Testis (tissue), 3 donors: Measurements from ENCODE around the gene LRWD1. TPM values are rescaled to one million over a fixed set of nuclear protein-coding genes. Genes with fewer than 3 reads are reported as not detected.

ENCODE experiments used
- DNase-seq: peaks from one replicate; pipeline ENCODE4 v3.0.0-alpha.2; 2019
- H3K27ac ChIP-seq, 2 donors: fragments of 200-600 bp; sonication (generic); one replicate each; pipeline ENCODE4 v1.5.1; 2019
- H3K27me3 ChIP-seq: fragments of 200-600 bp; sonication (generic); one replicate; pipeline ENCODE4 v1.5.1; 2019
- H3K36me3 ChIP-seq: fragments of 200-600 bp; sonication (generic); one replicate; pipeline ENCODE4 v1.5.1; 2017; ENCODE audit warnings: low read depth; ENCODE audit errors: missing control alignments
- H3K4me1 ChIP-seq: fragments of 200-600 bp; sonication (generic); one replicate; pipeline ENCODE4 v1.5.1; 2019
- H3K4me3 ChIP-seq, 2 donors: fragments of 200-600 bp; sonication (generic); one replicate each; pipeline ENCODE4 v1.5.1; 2017 to 2019
- H3K9me3 ChIP-seq: fragments of 200-600 bp; sonication (generic); one replicate; pipeline ENCODE4 v1.5.1; 2017
- CTCF ChIP-seq, 3 experiments: fragments of 450-650 bp in 2 of 3; fragments of 200-600 bp in 1 of 3; sonication (generic) in 1 of 3; IDR thresholded peaks; one replicate each; pipeline ENCODE4 v1.5.1; 2016 to 2019; ENCODE audit warnings: antibody characterized with exemption in 3 of 3, mild to moderate bottlenecking in 2 of 3, moderate library complexity in 1 of 3
- POLR2A ChIP-seq: fragments of 450-650 bp; IDR thresholded peaks from one replicate; pipeline ENCODE4 v1.6.1; 2017; ENCODE audit warnings: antibody characterized with exemption, mild to moderate bottlenecking, moderate library complexity
- WGBS, 2 donors: methylation state at CpG; one replicate each; pipeline ENCODE4 v1.1.5; 2018; 5-methylcytosine and 5-hydroxymethylcytosine counted together
- intact Hi-C: fragments of 100-400 bp; cut with DNase I; formaldehyde crosslinking; loops from one replicate; pipeline ENCODE4 v1.15.1; 2023; ENCODE audit warnings: low total_unique reads
- polyA plus RNA-seq: library from polyadenylated mRNA; stranded (reverse); fragments of 350-450 nt; fragmentation: Illumina TruSeq; extraction: RNeasy Lipid Tissue Mini Kit (QIAGEN cat#74804); gene quantifications from one replicate; pipeline ENCODE4 v1.2.3, GENCODE V29; 2014; ENCODE audit warnings: low read depth, low replicate concordance; ENCODE audit not compliant: insufficient read depth
- total RNA-seq, 2 donors: library from RNA; depleted of rRNA; stranded (reverse); fragments of >200 nt; gene quantifications; one replicate each; pipeline ENCODE4 v1.2.3, GENCODE V29; 2016

The LRWD1 gene
- total and polyA plus RNA-seq, 3 donors from 2014 or later: 221 to 540 (median 350) TPM

DNA sequence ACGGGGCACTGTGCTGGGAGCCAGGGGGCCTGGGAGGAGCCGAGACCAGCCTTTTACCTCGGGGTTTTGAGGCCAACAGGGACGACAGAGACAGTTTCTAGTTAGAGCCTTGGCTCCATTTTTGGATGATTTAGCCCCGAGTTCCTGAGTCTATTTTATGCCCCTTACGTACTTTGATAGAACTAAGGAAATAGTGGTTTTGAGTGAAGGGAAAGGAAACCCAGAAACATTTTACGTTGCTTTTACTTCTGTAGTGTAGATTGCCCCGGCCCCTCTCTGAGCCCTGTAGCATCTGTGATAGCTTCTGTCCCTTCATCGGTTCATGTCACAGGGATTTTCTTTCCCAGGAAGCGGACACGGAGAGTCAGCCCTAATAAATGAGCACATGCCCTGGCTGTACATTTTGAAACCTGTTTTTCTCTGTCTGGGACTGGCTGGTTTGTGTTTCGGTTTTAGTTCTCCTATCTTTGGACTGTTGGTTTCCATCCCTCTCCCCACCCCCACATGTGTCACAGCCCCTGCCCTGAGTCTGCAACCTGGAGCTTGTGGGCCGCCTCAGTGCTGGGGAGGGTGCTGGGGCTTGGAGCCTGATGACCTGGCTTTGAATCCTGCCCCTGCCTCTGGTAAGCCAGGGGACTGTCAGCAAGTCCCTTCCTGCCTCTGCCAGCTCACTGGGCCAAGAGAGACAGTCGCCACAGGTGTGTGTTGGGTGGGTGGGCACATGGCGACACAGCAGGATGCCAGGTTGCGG, 38.3 kb upstream of the LRWD1 start:
- H3K9me3 ChIP-seq: no peaks in the 10 kb centered on the region
- DNase-seq: no peak
- intact Hi-C loops: no loop called here
- no peak for TF ChIP-seq POLR2A
- TF ChIP-seq CTCF (IDR thresholded peaks at IDR 0.05): no peak
- no peak overlapping the region for H3K4me3 ChIP-seq
- no peaks in the 10 kb centered on the region for H3K4me1 ChIP-seq
- H3K27ac ChIP-seq: no peak overlapping the region
- WGBS, 2 donors: 85 to 87% methylated on average over 16 of the region's 16 CpGs
- no peaks in the 10 kb centered on the region for H3K27me3 ChIP-seq
- no peaks in the 10 kb centered on the region for H3K36me3 ChIP-seq

DNA sequence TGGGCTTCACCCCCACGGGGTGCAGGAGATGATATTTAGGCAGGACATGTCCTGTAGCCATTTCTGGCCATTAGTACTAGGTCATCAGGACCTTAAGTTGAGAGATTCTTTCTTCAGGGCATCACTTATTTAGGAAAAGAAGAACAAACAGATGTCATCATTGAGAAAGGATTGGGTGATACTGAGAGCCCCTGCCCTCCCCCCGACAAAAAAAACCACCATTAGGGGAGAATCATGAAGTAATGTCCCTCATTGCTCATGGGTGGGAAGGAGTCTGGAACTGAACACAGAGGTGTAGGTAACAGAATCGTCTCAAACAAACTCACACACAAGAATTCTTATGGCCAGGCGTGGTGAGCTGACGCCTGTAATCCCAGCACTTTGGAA, 37.8 kb upstream of the LRWD1 start:
- Histone ChIP-seq H3K27me3 (no peaks in the 10 kb centered on the region), H3K9me3 (no peaks in the 10 kb centered on the region), H3K4me1 (no peaks in the 10 kb centered on the region), H3K27ac (no peak overlapping the region), H3K4me3 (no peak overlapping the region), H3K36me3 (no peaks in the 10 kb centered on the region)
- WGBS, 2 donors: 81 to 87% methylated on average over 5 of the region's 5 CpGs
- intact Hi-C loops: no loop called here
- TF ChIP-seq POLR2A (no peak), CTCF (IDR thresholded peaks at IDR 0.05) (no peak)
- no peak for DNase-seq

DNA sequence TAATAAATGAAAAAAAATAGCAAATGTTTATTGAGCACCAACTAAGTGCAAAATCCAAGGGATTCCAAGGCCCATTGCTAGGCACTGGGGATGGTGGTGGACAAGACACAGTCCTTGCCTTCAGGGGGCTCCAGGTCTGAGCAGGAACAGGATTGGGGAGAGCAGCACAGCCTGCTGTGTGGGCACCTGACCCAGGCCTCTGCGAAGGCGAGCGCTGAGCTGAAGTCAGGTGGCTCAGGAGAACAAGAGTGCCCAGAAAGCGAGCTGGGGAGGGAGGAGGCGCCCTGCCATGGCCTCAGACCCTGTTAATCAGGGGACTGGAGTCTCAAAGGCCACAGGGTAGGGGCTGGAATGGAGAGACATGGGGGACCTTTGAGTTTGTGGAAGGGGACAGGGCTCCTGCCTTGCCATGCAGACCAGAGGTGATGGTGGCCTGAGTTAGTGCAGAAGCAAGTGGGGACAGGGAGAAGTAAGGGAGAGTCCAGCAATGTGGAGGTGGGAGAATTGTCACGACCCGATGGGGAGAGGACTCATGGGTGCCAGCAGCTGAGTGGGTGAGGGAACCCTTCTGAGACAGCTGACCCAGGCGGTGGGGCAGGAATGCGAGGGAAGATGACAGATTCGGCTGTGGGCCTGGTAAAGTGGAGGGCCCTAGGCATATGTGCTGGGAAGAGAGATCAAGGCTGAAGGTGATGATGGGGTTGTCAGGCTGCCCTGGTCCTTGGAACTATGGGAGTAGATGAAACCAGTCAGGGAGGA, 35.5 kb upstream of the LRWD1 start:
- 89 to 97% methylated on average over 10 of the region's 10 CpGs for WGBS, 2 donors
- Histone ChIP-seq H3K27me3 (no peaks in the 10 kb centered on the region), H3K4me3 (no peak overlapping the region), H3K27ac (no peak overlapping the region), H3K9me3 (no peaks in the 10 kb centered on the region), H3K4me1 (peaks cover 6% of the 10 kb centered on the region), H3K36me3 (no peaks in the 10 kb centered on the region)
- no peak for DNase-seq
- intact Hi-C loops: no loop called here
- TF ChIP-seq CTCF (IDR thresholded peaks at IDR 0.05) (no peak), POLR2A (no peak)

DNA sequence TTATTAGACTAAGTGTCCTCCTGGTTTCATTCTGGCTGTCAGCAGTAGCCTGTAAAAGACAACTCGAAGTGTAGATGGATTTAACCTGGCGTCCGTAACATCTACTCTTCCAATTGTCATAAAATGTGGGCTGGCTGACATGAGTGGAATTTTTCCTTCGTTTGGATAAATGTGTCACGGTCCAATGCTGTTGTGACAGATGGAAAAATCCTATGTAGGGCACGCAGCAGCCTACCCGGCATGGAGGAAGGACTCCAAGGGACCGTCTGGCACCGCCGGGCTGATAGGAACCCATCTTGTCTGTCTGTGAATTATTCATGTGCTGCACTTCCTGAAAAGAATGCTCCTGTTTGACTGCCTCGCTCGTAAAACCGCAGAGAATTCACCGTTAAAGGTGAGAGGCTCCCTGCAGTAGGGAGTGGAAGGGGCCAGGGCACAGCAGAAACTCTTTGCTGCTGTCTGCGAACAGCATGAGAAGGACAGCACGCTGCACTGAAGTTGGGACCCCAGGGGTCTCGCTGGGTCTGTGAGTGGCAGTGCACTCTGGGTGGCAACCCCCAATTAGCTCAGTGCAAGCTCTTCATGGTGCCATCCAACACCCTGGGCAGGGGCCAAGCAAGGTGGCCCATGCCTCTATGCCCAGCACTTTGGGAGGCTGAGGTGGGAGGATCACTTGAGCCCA, 33.0 kb upstream of the LRWD1 start:
- no peak for TF ChIP-seq CTCF (IDR thresholded peaks at IDR 0.05)
- no peak for TF ChIP-seq POLR2A
- DNase-seq: no peak
- H3K9me3 ChIP-seq: no peaks in the 10 kb centered on the region
- peaks cover 6% of the 10 kb centered on the region for H3K4me1 ChIP-seq
- no peaks in the 10 kb centered on the region for H3K36me3 ChIP-seq
- no peak overlapping the region for H3K4me3 ChIP-seq
- H3K27ac ChIP-seq: no peak overlapping the region
- H3K27me3 ChIP-seq: no peaks in the 10 kb centered on the region
- WGBS, 2 donors: 62 to 63% methylated on average over 17 of the region's 17 CpGs
- intact Hi-C loops: no loop called here
